ENCODE results near the gene TAOK3. TPM values are rescaled to one million over a fixed set of nuclear protein-coding genes. Genes with fewer than 3 reads are reported as not detected.

Gene TAOK3
- total and polyA plus RNA-seq, 2 donors (not counting 3 experiments of a cell fraction or from before 2014, with no cell fraction given): 11.3 to 23.1 TPM

DNA sequence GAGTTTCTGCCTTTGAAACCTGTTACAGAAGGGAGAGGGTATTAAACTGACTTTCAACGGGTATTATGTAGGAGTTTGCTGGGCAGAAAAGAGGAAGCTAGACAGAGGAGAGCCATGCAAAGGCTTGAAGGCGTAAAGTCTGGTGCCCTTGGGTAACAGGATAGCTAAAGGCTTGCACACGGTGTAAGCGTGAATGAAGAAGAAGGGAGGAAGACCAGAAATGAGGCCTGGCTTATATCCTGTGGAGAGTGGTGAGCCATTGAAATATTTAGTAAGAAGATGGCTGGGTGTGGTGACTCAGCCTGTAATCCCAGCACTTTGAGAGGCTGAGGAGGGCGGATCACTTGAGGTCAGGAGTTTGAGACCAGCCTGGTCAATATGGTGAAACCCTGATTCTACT, 26.2 kb upstream of the TAOK3 start:
- dilution Hi-C loops (cut with MboI; ENCODE audit: extremely low pct_ligation_motif_present, low sequenced_read_pairs) (no loop called here), intact Hi-C loops (cut with micrococcal nuclease) (no loop called here)
- no peak for DNase-seq (ENCODE audit: low read depth, low spot score)
- Histone ChIP-seq H2AFZ (ENCODE audit: low read depth, low read length) (no peak overlapping the region), H4K20me1 (replicated peaks; ENCODE audit: control insufficient read depth, extremely low read depth, insufficient read depth, low read length) (no peaks in the 10 kb centered on the region), H3K9me3 (replicated peaks; ENCODE audit: control insufficient read depth, insufficient read depth, low read length) (no peaks in the 10 kb centered on the region), H3K4me2 (ENCODE audit: insufficient read depth, low read length) (no peak overlapping the region), H3K79me2 (ENCODE audit: control insufficient read depth, insufficient read depth, low read length) (no peaks in the 10 kb centered on the region), H3K9me1 (replicated peaks; ENCODE audit: control insufficient read depth, extremely low read depth, insufficient read depth, low read length) (no peaks in the 10 kb centered on the region), H3K4me1 (ENCODE audit: control insufficient read depth, extremely low read depth, insufficient read depth, low read length) (no peaks in the 10 kb centered on the region), H3K4me3 (replicated peaks in 1 of 3; ENCODE audit: insufficient read depth in 1 of 3, low read depth in 1 of 3, low read length in 3 of 3) (no peak overlapping the region), H3K27me3 (ENCODE audit: control insufficient read depth in 2 of 2, insufficient read depth in 2 of 2, low read length in 2 of 2) (no peaks in the 10 kb centered on the region), H3K9ac (replicated peaks; ENCODE audit: extremely low read depth, insufficient read depth, low read length) (no peak overlapping the region), H3K36me3 (ENCODE audit: control insufficient read depth in 2 of 2, extremely low read depth in 1 of 2, insufficient read depth in 2 of 2, low read length in 2 of 2) (peaks cover 16 to 21% of the 10 kb centered on the region in 2 experiments), H3K27ac (ENCODE audit: insufficient read depth, low read depth, low read length) (no peak overlapping the region)
- POLR2A ChIA-PET: no interaction called here
- no TSS peak for BruUV-seq (replicated peaks)
- TF ChIP-seq FOS (IDR thresholded peaks at IDR 0.05; ENCODE audit: borderline replicate concordance, insufficient read depth, low read length) (no peak), POLR2A (IDR thresholded peaks at IDR 0.05; ENCODE audit: low read depth, low read length) (no peak)
- no peak for FAIRE-seq
- CTCF ChIA-PET: no interaction called here

DNA sequence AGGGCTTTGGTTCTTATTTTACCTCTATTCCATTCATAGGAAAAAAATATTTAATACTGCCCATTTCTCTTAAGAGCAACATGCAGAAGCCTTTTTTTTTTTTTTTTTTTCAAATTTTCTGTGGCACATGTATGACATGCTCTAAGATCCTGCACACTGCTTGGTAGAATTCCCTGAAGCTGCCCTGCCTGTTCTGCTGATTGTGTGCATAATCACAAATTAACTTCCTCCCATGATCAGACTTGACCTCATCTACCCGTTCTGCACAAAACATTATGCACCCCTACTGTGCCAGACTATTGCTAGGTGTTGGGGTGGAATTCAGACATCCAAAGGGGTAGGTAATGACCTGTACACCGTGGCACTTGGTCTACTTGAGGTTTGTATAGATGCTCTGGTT, 25.8 kb upstream of the TAOK3 start:
- H3K4me1 ChIP-seq (ENCODE audit: control insufficient read depth, extremely low read depth, insufficient read depth, low read length): no peaks in the 10 kb centered on the region
- no TSS peak for BruUV-seq (replicated peaks)
- H3K36me3 ChIP-seq (ENCODE audit: control insufficient read depth in 2 of 2, extremely low read depth in 1 of 2, insufficient read depth in 2 of 2, low read length in 2 of 2): peaks cover 16 to 17% of the 10 kb centered on the region in 2 experiments
- H3K4me3 ChIP-seq (replicated peaks in 1 of 3; ENCODE audit: insufficient read depth in 1 of 3, low read depth in 1 of 3, low read length in 3 of 3): no peak overlapping the region
- no peaks in the 10 kb centered on the region for H3K9me3 ChIP-seq (replicated peaks; ENCODE audit: control insufficient read depth, insufficient read depth, low read length)
- no peak overlapping the region for H2AFZ ChIP-seq (ENCODE audit: low read depth, low read length)
- H3K4me2 ChIP-seq (ENCODE audit: insufficient read depth, low read length): no peak overlapping the region
- no peak overlapping the region for H3K9ac ChIP-seq (replicated peaks; ENCODE audit: extremely low read depth, insufficient read depth, low read length)
- intact Hi-C loops (cut with micrococcal nuclease) (no loop called here), dilution Hi-C loops (cut with MboI; ENCODE audit: extremely low pct_ligation_motif_present, low sequenced_read_pairs) (no loop called here)
- no peaks in the 10 kb centered on the region for H3K9me1 ChIP-seq (replicated peaks; ENCODE audit: control insufficient read depth, extremely low read depth, insufficient read depth, low read length)
- ChIA-PET POLR2A (no interaction called here), CTCF (no interaction called here)
- DNase-seq (ENCODE audit: low read depth, low spot score) (no peak), FAIRE-seq (no peak)
- no peaks in the 10 kb centered on the region for H4K20me1 ChIP-seq (replicated peaks; ENCODE audit: control insufficient read depth, extremely low read depth, insufficient read depth, low read length)
- no peak for TF ChIP-seq POLR2AphosphoS5 (IDR thresholded peaks at IDR 0.05; ENCODE audit: insufficient read depth, low read depth, low read length)
- TF ChIP-seq JUN (IDR thresholded peaks at IDR 0.05; ENCODE audit: borderline replicate concordance, insufficient read depth, insufficient read length, low read depth): no peak
- TF ChIP-seq MYC (IDR thresholded peaks at IDR 0.05; ENCODE audit: low read depth, low read length): no peak
- no peak for TF ChIP-seq MAX (IDR thresholded peaks at IDR 0.05; ENCODE audit: insufficient read depth, insufficient read length)
- TF ChIP-seq GATA2 (IDR thresholded peaks at IDR 0.05; ENCODE audit: insufficient read depth, insufficient read length, low read depth, low read length): no peak
- no peak for TF ChIP-seq POLR2A (IDR thresholded peaks at IDR 0.05; ENCODE audit: low read depth, low read length)
- no peak for TF ChIP-seq FOS (IDR thresholded peaks at IDR 0.05; ENCODE audit: borderline replicate concordance, insufficient read depth, low read length)
- no peak for TF ChIP-seq EZH2 (IDR thresholded peaks at IDR 0.05; ENCODE audit: borderline replicate concordance, low read depth, low read length, severe bottlenecking)
- TF ChIP-seq, protein P1, sequence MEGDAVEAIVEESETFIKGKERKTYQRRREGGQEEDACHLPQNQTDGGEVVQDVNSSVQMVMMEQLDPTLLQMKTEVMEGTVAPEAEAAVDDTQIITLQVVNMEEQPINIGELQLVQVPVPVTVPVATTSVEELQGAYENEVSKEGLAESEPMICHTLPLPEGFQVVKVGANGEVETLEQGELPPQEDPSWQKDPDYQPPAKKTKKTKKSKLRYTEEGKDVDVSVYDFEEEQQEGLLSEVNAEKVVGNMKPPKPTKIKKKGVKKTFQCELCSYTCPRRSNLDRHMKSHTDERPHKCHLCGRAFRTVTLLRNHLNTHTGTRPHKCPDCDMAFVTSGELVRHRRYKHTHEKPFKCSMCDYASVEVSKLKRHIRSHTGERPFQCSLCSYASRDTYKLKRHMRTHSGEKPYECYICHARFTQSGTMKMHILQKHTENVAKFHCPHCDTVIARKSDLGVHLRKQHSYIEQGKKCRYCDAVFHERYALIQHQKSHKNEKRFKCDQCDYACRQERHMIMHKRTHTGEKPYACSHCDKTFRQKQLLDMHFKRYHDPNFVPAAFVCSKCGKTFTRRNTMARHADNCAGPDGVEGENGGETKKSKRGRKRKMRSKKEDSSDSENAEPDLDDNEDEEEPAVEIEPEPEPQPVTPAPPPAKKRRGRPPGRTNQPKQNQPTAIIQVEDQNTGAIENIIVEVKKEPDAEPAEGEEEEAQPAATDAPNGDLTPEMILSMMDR (IDR thresholded peaks at IDR 0.05; ENCODE audit: extremely low read depth in 1 of 2, insufficient read depth in 1 of 2, low read depth in 1 of 2, low read length in 2 of 2): no peak
- H3K79me2 ChIP-seq (ENCODE audit: control insufficient read depth, insufficient read depth, low read length): no peaks in the 10 kb centered on the region
- no peaks in the 10 kb centered on the region for H3K27me3 ChIP-seq (ENCODE audit: control insufficient read depth in 2 of 2, insufficient read depth in 2 of 2, low read length in 2 of 2)
- H3K27ac ChIP-seq (ENCODE audit: insufficient read depth, low read depth, low read length): no peak overlapping the region

Measured in endothelial cell of umbilical vein (primary cell).